Caco-2 (cell line): ENCODE data around the gene LCN9. TPM values are rescaled to one million over a fixed set of nuclear protein-coding genes. Genes with fewer than 3 reads are reported as not detected.

Source experiments
- BruUV-seq: library from RNA; stranded (reverse); fragments of 400-500 nt; replicated peaks from 2 replicates; lab custom pipeline; 2021; lab: Mats Ljungman, UMichigan
- CTCF ChIA-PET: fragments of 300-600 bp; sonication (Branson Sonifier 250); formaldehyde crosslinking; loops from one replicate; lab custom pipeline; 2022; ENCODE audit warnings: antibody characterized with exemption; lab: Charles Lee
- POLR2A ChIA-PET: fragments of 300-600 bp; sonication (Branson Sonifier 250); formaldehyde crosslinking; loops from one replicate; lab custom pipeline; 2022; ENCODE audit warnings: antibody characterized with exemption; lab: Charles Lee
- DNase-seq, 2 experiments: peaks; one replicate each; pipeline versions ENCODE4 v3.0.0 to v3.0.0-alpha.2; 2020 to 2022
- H3K27me3 ChIP-seq: replicated peaks from 2 replicates; pipeline ENCODE4 v1.6.0; 2011; ENCODE audit warnings: low read length; ENCODE audit not compliant: control insufficient read depth, insufficient read depth
- H3K36me3 ChIP-seq: 2 replicates; pipeline ENCODE4 v1.5.1; 2011; ENCODE audit warnings: low read length; ENCODE audit not compliant: control insufficient read depth, insufficient read depth
- H3K4me1 ChIP-seq: fragments of 250-450 bp; sonication (Bioruptor Pico); 2 replicates; pipeline ENCODE4 v1.5.1; 2020; ENCODE audit warnings: mild to moderate bottlenecking
- H3K4me3 ChIP-seq: 2 replicates; pipeline ENCODE4 v1.5.1; 2011; ENCODE audit warnings: low read depth, mild to moderate bottlenecking, control low read depth, low read length
- H3K9me3 ChIP-seq: fragments of 250-450 bp; sonication (Bioruptor Pico); 2 replicates; pipeline ENCODE4 v1.5.1; 2020; ENCODE audit warnings: mild to moderate bottlenecking, moderate library complexity
- H3K27ac Mint-ChIP-seq: one replicate; pipeline ENCODE4 v1.8.0; 2022; ENCODE audit warnings: mixed read lengths; ENCODE audit not compliant: unreplicated experiment
- H3K27me3 Mint-ChIP-seq: one replicate; pipeline ENCODE4 v1.8.0; 2022; ENCODE audit warnings: mixed read lengths; ENCODE audit not compliant: insufficient read depth, unreplicated experiment
- H3K36me3 Mint-ChIP-seq: one replicate; pipeline ENCODE4 v1.8.0; 2022; ENCODE audit warnings: mild to moderate bottlenecking, mixed read lengths; ENCODE audit not compliant: insufficient read depth, unreplicated experiment
- H3K4me1 Mint-ChIP-seq: one replicate; pipeline ENCODE4 v1.8.0; 2022; ENCODE audit warnings: low read depth, mixed read lengths; ENCODE audit not compliant: unreplicated experiment
- H3K4me3 Mint-ChIP-seq: one replicate; pipeline ENCODE4 v1.8.0; 2022; ENCODE audit warnings: mild to moderate bottlenecking, moderate library complexity, mixed read lengths; ENCODE audit not compliant: unreplicated experiment
- H3K9me3 Mint-ChIP-seq: one replicate; pipeline ENCODE4 v1.8.0; 2022; ENCODE audit warnings: mixed read lengths; ENCODE audit not compliant: unreplicated experiment
- CTCF ChIP-seq, 2 experiments: fragments of 200-600 bp in 1 of 2; IDR thresholded peaks; 1 replicate in 1 of 2; 2 replicates in 1 of 2; pipeline versions ENCODE4 v1.5.1 to v1.8.0; 2011 to 2022; ENCODE audit warnings: antibody characterized with exemption in 1 of 2, control low read depth in 1 of 2, inconsistent platforms in 1 of 2, low read depth in 1 of 2, low read length in 1 of 2, mild to moderate bottlenecking in 1 of 2, moderate library complexity in 1 of 2; ENCODE audit not compliant: insufficient read depth in 1 of 2, severe bottlenecking in 1 of 2, unreplicated experiment in 1 of 2
- intact Hi-C: fragments of 100-400 bp; cut with micrococcal nuclease; formaldehyde crosslinking; loops from one replicate; pipeline ENCODE4 v1.10.0; 2022; ENCODE audit not compliant: unreplicated experiment
- total RNA-seq: library from RNA; stranded (reverse); gene quantifications from 2 replicates; pipeline ENCODE4 v1.2.3, GENCODE V29; 2022

The LCN9 gene
- total RNA-seq, 1 experiment from 2014 or later, result not detected

GRCh38 chr9:135644631-135645218, 18.4 kb upstream of the LCN9 start:
- H3K4me1 Mint-ChIP-seq, result no peaks in the 10 kb centered on the region
- H3K27me3 Mint-ChIP-seq, result peaks cover 3% of the 10 kb centered on the region
- no peak overlapping the region for H3K27ac Mint-ChIP-seq
- intact Hi-C loops, result no loop called here
- peaks cover 63% of the 10 kb centered on the region for H3K9me3 Mint-ChIP-seq
- no TSS peak for BruUV-seq
- H3K36me3 Mint-ChIP-seq, result no peaks in the 10 kb centered on the region
- H3K27me3 ChIP-seq, result no peaks in the 10 kb centered on the region
- DNase-seq, result no peak
- no peak overlapping the region for H3K4me3 Mint-ChIP-seq
- no peak overlapping the region for H3K4me3 ChIP-seq
- CTCF ChIA-PET, result no interaction called here
- no peak for TF ChIP-seq CTCF (IDR thresholded peaks at IDR 0.05; ENCODE audit: insufficient read depth in 1 of 2, low read depth in 1 of 2, low read length in 1 of 2, severe bottlenecking in 1 of 2, unreplicated experiment in 1 of 2)
- H3K4me1 ChIP-seq, result no peaks in the 10 kb centered on the region
- POLR2A ChIA-PET, result no interaction called here
- H3K36me3 ChIP-seq, result no peaks in the 10 kb centered on the region
- H3K9me3 ChIP-seq, result peaks cover 46% of the 10 kb centered on the region

GRCh38 chr9:135647884-135648283, 15.2 kb upstream of the LCN9 start:
- Histone ChIP-seq H3K4me3 (no peak overlapping the region), H3K4me1 (peaks cover 10% of the 10 kb centered on the region), H3K27me3 (no peaks in the 10 kb centered on the region), H3K9me3 (peaks cover 57% of the 10 kb centered on the region), H3K36me3 (no peaks in the 10 kb centered on the region; the same call in 1 of the 2 replicates)
- no peaks in the 10 kb centered on the region for H3K27me3 Mint-ChIP-seq
- intact Hi-C loops, result no loop called here
- H3K4me3 Mint-ChIP-seq, result no peak overlapping the region
- no TSS peak for BruUV-seq
- POLR2A ChIA-PET, result no interaction called here
- no peak overlapping the region for H3K27ac Mint-ChIP-seq
- peaks cover 72% of the 10 kb centered on the region for H3K9me3 Mint-ChIP-seq
- TF ChIP-seq CTCF (IDR thresholded peaks at IDR 0.05; ENCODE audit: insufficient read depth in 1 of 2, low read depth in 1 of 2, low read length in 1 of 2, severe bottlenecking in 1 of 2, unreplicated experiment in 1 of 2), result no peak
- peaks cover 7% of the 10 kb centered on the region for H3K36me3 Mint-ChIP-seq
- CTCF ChIA-PET, result no interaction called here
- no peaks in the 10 kb centered on the region for H3K4me1 Mint-ChIP-seq
- no peak for DNase-seq

- H3K27me3 ChIP-seq, result no peaks in the 10 kb centered on the region
- no peaks in the 10 kb centered on the region for H3K4me1 Mint-ChIP-seq
- BruUV-seq, result no TSS peak
- H3K4me1 ChIP-seq, result peaks cover 10% of the 10 kb centered on the region
- no peak overlapping the region for H3K27ac Mint-ChIP-seq
- ChIA-PET POLR2A (no interaction called here), CTCF (no interaction called here)
- intact Hi-C loops, result no loop called here
- H3K4me3 ChIP-seq, result no peak overlapping the region
- no peak overlapping the region for H3K4me3 Mint-ChIP-seq
- peaks cover 73% of the 10 kb centered on the region for H3K9me3 Mint-ChIP-seq
- H3K9me3 ChIP-seq, result peaks cover 64% of the 10 kb centered on the region
- peaks cover 7% of the 10 kb centered on the region for H3K36me3 Mint-ChIP-seq
- no peak for DNase-seq
- H3K36me3 ChIP-seq, result no peaks in the 10 kb centered on the region; the same call in 1 of the 2 replicates
- no peak for TF ChIP-seq CTCF (IDR thresholded peaks at IDR 0.05; ENCODE audit: insufficient read depth in 1 of 2, low read depth in 1 of 2, low read length in 1 of 2, severe bottlenecking in 1 of 2, unreplicated experiment in 1 of 2)
- no peaks in the 10 kb centered on the region for H3K27me3 Mint-ChIP-seq
Measured at GRCh38 chr9:135648494-135649410, 14.4 kb upstream of the LCN9 start.
